Amniotic epithelial cell (primary cell): ENCODE data around the gene CDKN2D.

Experiments used
- DNase-seq: peaks from one replicate; pipeline ENCODE4 v3.0.0-alpha.2; 2010; ENCODE audit warnings: low read depth

Gene CDKN2D

GRCh38 chr19:10568826-10569651 lies at the start of gene CDKN2D:
CDKN2D (minus strand) TSS chr19:10568979; CDS start chr19:10568653, 326 bp downstream.
- DNase-seq = peak; percentile 99

GRCh38 chr19:10617409-10618121 lies 48.8 kb upstream of the CDKN2D start:
- DNase-seq = peak; percentile 90

GRCh38 chr19:10615429-10616023 lies 46.7 kb upstream of the CDKN2D start:
- DNase-seq = no peak

- no peak for DNase-seq
Observed at GRCh38 chr19:10612499-10613119, 43.8 kb upstream of the CDKN2D start.

- DNase-seq = no peak
Observed at GRCh38 chr19:10611907-10612306, 43.1 kb upstream of the CDKN2D start.

- DNase-seq = no peak
Observed at GRCh38 chr19:10604460-10604980, 35.7 kb upstream of the CDKN2D start.

- peak; percentile 59 for DNase-seq
Observed at GRCh38 chr19:10603873-10604459, 35.2 kb upstream of the CDKN2D start.

- DNase-seq = no peak
Observed at GRCh38 chr19:10603084-10603872, 34.5 kb upstream of the CDKN2D start.

- no peak for DNase-seq
Observed at GRCh38 chr19:10602330-10603083, 33.7 kb upstream of the CDKN2D start.

- DNase-seq = peak; percentile 51
Observed at GRCh38 chr19:10601999-10602329, 33.2 kb upstream of the CDKN2D start.

- DNase-seq = no peak
Observed at GRCh38 chr19:10600149-10600548, 31.4 kb upstream of the CDKN2D start.

- DNase-seq = peak; percentile 11
Observed at GRCh38 chr19:10593820-10594637, 25.2 kb upstream of the CDKN2D start.

GRCh38 chr19:10593148-10593547 lies 24.4 kb upstream of the CDKN2D start:
- DNase-seq = no peak

- no peak for DNase-seq
Observed at GRCh38 chr19:10587839-10588150, 19.0 kb upstream of the CDKN2D start.

GRCh38 chr19:10587022-10587838 lies 18.5 kb upstream of the CDKN2D start, which contains the start of gene AP1M2:
AP1M2 (minus strand) TSS chr19:10587312; CDS start chr19:10587231, 81 bp downstream.
- no peak for DNase-seq

- no peak for DNase-seq
Observed at GRCh38 chr19:10586396-10586795, 17.6 kb upstream of the CDKN2D start.

- DNase-seq = peak; percentile 28
Observed at GRCh38 chr19:10583036-10583776, 14.4 kb upstream of the CDKN2D start.

- no peak for DNase-seq
Observed at GRCh38 chr19:10582091-10582490, 13.3 kb upstream of the CDKN2D start.
